Stimulated activated CD8-positive, alpha-beta memory T cell treated with anti-CD3 and anti-CD28 coated beads, Interleukin-4, amount 100 ng/mL, for 48 hours (primary cell): ENCODE data around the gene RHNO1.

Experiments used
- DNase-seq: peaks from one replicate; pipeline ENCODE4 v3.0.0-alpha.2; 2020

Gene RHNO1

DNA sequence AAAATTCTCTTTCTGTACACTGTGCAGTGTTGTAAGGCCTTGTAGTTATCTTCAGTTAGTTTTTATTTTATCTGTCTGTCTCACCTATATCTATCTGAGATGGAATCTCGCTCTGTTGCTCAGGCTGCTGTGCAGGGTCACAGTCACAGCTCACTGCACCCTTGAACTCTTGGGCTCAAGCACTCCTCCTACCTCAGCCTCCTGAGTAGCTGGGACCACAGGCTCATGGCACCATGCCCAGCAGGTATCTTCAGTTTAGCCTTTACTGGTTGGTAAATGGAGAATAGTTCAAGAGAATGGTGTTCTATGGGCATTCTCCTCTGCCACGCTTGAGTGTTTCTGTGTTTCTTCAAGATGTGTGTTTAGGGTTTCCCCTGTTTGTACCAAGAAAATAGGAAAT lies 27.2 kb downstream of the RHNO1 start:
- DNase-seq = no peak

GRCh38 chr12:2912216-2912575 lies 35.2 kb downstream of the RHNO1 start:
- DNase-seq = no peak

DNA sequence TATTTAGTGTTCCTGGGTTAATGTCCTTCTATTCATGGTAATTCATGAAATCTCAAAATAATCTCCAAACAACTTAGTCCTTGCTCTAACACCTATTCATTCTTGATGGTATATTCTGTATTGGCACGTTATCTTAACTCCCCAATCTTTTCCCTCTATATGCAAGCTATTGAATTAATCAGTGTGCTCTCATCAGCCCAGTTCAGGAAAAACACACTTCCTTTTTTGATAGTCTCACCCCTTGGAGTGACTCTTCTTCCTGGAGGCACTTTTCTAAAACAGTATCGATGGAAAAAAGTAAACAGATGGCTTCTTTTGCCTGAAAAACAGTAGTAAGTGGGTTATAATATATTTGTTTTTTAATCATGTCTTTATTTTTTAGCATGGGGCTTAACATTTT lies 42.2 kb downstream of the RHNO1 start:
- DNase-seq = no peak

- no peak for DNase-seq
Observed at GRCh38 chr12:2922329-2922728, 45.3 kb downstream of the RHNO1 start.

GRCh38 chr12:2923057-2923456 lies 46.0 kb downstream of the RHNO1 start:
- DNase-seq = no peak

GRCh38 chr12:2924019-2924418 lies 47.0 kb downstream of the RHNO1 start:
- DNase-seq = no peak

GRCh38 chr12:2925322-2925995 lies 48.4 kb downstream of the RHNO1 start:
- DNase-seq = no peak

- no peak for DNase-seq
Observed at GRCh38 chr12:2930865-2931264, 53.8 kb downstream of the RHNO1 start.

- DNase-seq = no peak
Observed at GRCh38 chr12:2933586-2933985, 56.6 kb downstream of the RHNO1 start.

DNA sequence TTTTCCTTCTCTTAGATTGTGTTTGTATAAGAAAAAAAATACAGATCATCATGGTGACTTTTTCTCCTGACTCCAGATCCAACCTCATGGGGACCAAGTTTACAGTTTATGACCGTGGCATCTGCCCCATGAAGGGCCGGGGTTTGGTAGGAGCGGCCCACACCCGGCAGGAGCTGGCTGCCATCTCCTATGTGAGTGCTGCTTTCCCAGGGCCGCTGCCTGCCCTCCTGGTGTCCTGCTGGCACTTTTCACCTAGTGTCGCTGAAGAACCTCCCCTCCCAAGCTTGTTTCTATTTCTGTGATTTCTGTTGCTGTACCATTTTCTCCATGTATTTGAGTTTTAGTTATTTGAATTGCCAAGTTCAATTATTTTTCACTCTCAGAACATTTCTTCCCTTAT lies 57.3 kb downstream of the RHNO1 start:
- DNase-seq = no peak

DNA sequence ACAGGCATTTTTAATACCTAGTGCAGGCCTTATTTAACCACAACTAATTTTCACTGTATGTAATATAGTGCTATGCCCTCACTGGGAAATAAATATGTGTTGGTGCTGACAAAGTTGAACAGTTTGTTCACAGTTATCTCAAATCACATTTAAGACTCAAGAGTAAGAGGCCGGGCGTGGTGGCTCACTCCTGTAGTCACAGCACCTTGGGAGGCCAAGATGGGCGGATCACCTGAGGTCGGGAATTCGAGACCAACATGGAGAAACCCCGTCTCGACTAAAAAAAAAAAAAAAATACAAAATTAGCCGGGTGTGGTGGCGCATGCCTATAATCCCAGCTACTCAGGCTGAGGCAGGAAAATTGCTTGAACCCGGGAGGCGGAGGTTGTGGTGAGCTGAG lies 59.3 kb downstream of the RHNO1 start:
- no peak for DNase-seq

- DNase-seq = no peak
Observed at GRCh38 chr12:2937500-2937899, 60.5 kb downstream of the RHNO1 start.
